Left ventricle myocardium inferior (tissue), 1 donor: ENCODE results near the gene ATP1B3. TPM values are rescaled to one million over a fixed set of nuclear protein-coding genes. Genes with fewer than 3 reads are reported as not detected.

Source experiments
- DNase-seq: peaks from one replicate; pipeline ENCODE4 v3.0.0-alpha.2; 2020
- H3K27ac ChIP-seq: fragments of 200-600 bp; replicated peaks from 2 replicates; pipeline ENCODE4 v1.8.0; 2021
- H3K27me3 ChIP-seq: fragments of 200-600 bp; 2 replicates; pipeline ENCODE4 v1.8.0; 2021; ENCODE audit warnings: low read depth
- H3K36me3 ChIP-seq: fragments of 200-600 bp; 2 replicates; pipeline ENCODE4 v1.8.0; 2021
- H3K4me1 ChIP-seq: fragments of 200-600 bp; 2 replicates; pipeline ENCODE4 v1.8.0; 2021
- H3K4me3 ChIP-seq: fragments of 200-600 bp; 2 replicates; pipeline ENCODE4 v1.8.0; 2021; ENCODE audit warnings: mild to moderate bottlenecking, moderate library complexity
- H3K9me3 ChIP-seq: fragments of 200-600 bp; replicated peaks from 2 replicates; pipeline ENCODE4 v1.8.0; 2021
- CTCF ChIP-seq: fragments of 200-600 bp; IDR thresholded peaks from 2 replicates; pipeline ENCODE4 v1.8.0; 2021; ENCODE audit warnings: antibody characterized with exemption, mild to moderate bottlenecking, borderline replicate concordance
- intact Hi-C: fragments of 100-400 bp; cut with micrococcal nuclease; formaldehyde crosslinking; loops from one replicate; pipeline ENCODE4 v1.11.0; 2022
- long read RNA-seq: library from polyadenylated mRNA; unstranded; transcript quantifications from one replicate; pipeline ENCODE4 v2.0.0, GENCODE V29; 2021
- total RNA-seq: library from RNA; stranded (reverse); fragmentation: NEBNext Ultra II Directional; extraction: Animal tissue kit (Norgen Biotek cat#: 25700); gene quantifications from one replicate; pipeline ENCODE4 v1.2.1, GENCODE V29; 2021
- donor health status: DM: no; HTN: yes; CAD: no; lungs with severe emphysema.

The ATP1B3 gene
- 34.5 TPM for total RNA-seq
- long read RNA-seq, transcript ATP1B3-204 (8 exons, 1,708 nt): minor isoform, 16 of 49 reads
- long read RNA-seq, transcript ATP1B3-201 (7 exons, 1,811 nt): major isoform, 27 of 49 reads
- long read RNA-seq, partial matches to known transcripts: 0 of 49 reads
- long read RNA-seq, other reads (novel, unspliced or antisense): 6 of 49 reads

- H3K27me3 ChIP-seq: no peaks in the 10 kb centered on the region
- H3K9me3 ChIP-seq: no peaks in the 10 kb centered on the region
- peak within 1 kb of the TSS; percentile 95 for H3K4me3 ChIP-seq
- TF ChIP-seq CTCF: no peak
- H3K36me3 ChIP-seq: no peaks in the 10 kb centered on the region
- DNase-seq: peak; percentile 85
- peak within 1 kb of the TSS; percentile 100 for H3K27ac ChIP-seq
- intact Hi-C loops: loop anchor here (10.0 kb wide), 1 partner anchor 142 kb away; the partner anchor contains the start of gene RNF7
- peaks cover 46% of the 10 kb centered on the region for H3K4me1 ChIP-seq
Measured at GRCh38 chr3:141876381-141876890, at the start of gene ATP1B3. Gene ATP1B3, plus strand, starts transcription at chr3:141876643. Its CDS starts 159 bp downstream, at chr3:141876802.

GRCh38 chr3:141828487-141828886 lies 48.0 kb upstream of the ATP1B3 start:
- H3K4me1 ChIP-seq: peaks cover 10% of the 10 kb centered on the region
- no peaks in the 10 kb centered on the region for H3K27me3 ChIP-seq
- TF ChIP-seq CTCF: no peak
- no peak for DNase-seq
- no peak overlapping the region for H3K27ac ChIP-seq
- no peaks in the 10 kb centered on the region for H3K36me3 ChIP-seq
- H3K9me3 ChIP-seq: no peaks in the 10 kb centered on the region
- H3K4me3 ChIP-seq: no peak overlapping the region
- intact Hi-C loops: no loop called here

- no peaks in the 10 kb centered on the region for H3K27me3 ChIP-seq
- intact Hi-C loops: no loop called here
- H3K27ac ChIP-seq: no peak overlapping the region
- peaks cover 10% of the 10 kb centered on the region for H3K4me1 ChIP-seq
- DNase-seq: peak; percentile 30
- no peak for TF ChIP-seq CTCF
- H3K9me3 ChIP-seq: no peaks in the 10 kb centered on the region
- H3K4me3 ChIP-seq: no peak overlapping the region
- H3K36me3 ChIP-seq: no peaks in the 10 kb centered on the region
Measured at GRCh38 chr3:141828890-141829289, 47.6 kb upstream of the ATP1B3 start.

GRCh38 chr3:141830508-141830907 lies 45.9 kb upstream of the ATP1B3 start:
- H3K36me3 ChIP-seq: no peaks in the 10 kb centered on the region
- TF ChIP-seq CTCF: no peak

GRCh38 chr3:141834292-141834691 lies 42.2 kb upstream of the ATP1B3 start:
- Histone ChIP-seq H3K27ac (no peak overlapping the region), H3K36me3 (no peaks in the 10 kb centered on the region), H3K4me3 (no peak overlapping the region), H3K27me3 (no peaks in the 10 kb centered on the region), H3K9me3 (no peaks in the 10 kb centered on the region), H3K4me1 (no peaks in the 10 kb centered on the region)
- intact Hi-C loops: no loop called here
- TF ChIP-seq CTCF: no peak
- DNase-seq: no peak

More at GRCh38 chr3:141830508-141830907, 45.9 kb upstream of the ATP1B3 start:
- intact Hi-C loops: no loop called here
- H3K9me3 ChIP-seq: no peaks in the 10 kb centered on the region
- H3K4me3 ChIP-seq: no peak overlapping the region
- H3K4me1 ChIP-seq: peaks cover 10% of the 10 kb centered on the region
- DNase-seq: no peak
- no peak overlapping the region for H3K27ac ChIP-seq
- H3K27me3 ChIP-seq: no peaks in the 10 kb centered on the region
